ENCODE data around the gene NDUFA3.

DNA sequence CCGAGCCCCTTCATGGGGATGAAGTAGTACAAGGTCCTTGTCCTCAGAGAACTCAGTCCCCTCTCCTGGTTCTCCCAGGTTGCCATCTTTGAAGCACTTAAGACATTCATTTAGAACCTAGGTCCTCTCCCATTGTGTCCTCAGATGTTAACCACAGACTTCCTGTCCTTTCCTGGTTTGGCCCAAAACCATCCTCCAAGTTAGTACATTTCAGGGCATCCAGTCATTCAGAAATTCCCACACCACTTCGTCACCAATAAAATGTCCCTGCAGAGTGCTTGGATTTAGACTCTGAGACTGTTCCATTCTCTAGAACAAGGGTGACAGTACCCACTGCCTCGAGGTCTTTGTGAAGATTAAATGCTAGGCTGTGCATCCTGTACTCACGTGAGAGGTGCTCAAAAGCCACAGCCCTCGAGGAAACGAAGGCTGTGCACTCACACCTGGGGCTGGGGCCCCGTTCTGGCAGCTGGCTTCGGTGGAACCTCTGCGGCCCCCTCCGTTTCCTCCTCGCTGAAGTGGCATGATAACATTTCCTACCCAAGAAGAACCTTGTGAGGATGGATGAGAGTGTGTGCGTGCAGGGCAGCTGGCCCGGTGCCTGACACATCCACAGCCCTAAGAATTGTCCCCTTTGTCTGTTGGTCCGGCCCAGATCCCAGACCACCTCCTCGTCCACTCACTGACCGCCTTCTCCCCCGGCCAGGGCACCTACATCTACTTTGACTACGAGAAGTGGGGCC, 52.1 kb downstream of the NDUFA3 start:
- TF ChIP-seq, protein P1, sequence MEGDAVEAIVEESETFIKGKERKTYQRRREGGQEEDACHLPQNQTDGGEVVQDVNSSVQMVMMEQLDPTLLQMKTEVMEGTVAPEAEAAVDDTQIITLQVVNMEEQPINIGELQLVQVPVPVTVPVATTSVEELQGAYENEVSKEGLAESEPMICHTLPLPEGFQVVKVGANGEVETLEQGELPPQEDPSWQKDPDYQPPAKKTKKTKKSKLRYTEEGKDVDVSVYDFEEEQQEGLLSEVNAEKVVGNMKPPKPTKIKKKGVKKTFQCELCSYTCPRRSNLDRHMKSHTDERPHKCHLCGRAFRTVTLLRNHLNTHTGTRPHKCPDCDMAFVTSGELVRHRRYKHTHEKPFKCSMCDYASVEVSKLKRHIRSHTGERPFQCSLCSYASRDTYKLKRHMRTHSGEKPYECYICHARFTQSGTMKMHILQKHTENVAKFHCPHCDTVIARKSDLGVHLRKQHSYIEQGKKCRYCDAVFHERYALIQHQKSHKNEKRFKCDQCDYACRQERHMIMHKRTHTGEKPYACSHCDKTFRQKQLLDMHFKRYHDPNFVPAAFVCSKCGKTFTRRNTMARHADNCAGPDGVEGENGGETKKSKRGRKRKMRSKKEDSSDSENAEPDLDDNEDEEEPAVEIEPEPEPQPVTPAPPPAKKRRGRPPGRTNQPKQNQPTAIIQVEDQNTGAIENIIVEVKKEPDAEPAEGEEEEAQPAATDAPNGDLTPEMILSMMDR (IDR thresholded peaks at IDR 0.05): no peak
- TF ChIP-seq EP300 (IDR thresholded peaks at IDR 0.05): no peak
